K562 (cell line): ENCODE measurements around the gene TNIK.

Experiments
- HCFC1 ChIP-seq: IDR thresholded peaks from 2 replicates; pipeline ENCODE4 v1.6.1; 2012; ENCODE audit warnings: low read depth, low read length, improper control_type of control experiment
- SMAD1 ChIP-seq: fragments of 150-350 bp; IDR thresholded peaks from 2 replicates; pipeline ENCODE4 v1.6.1; 2014; ENCODE audit warnings: low read length, low read depth; ENCODE audit not compliant: partially characterized antibody
- ZNF444 ChIP-seq: fragments of 250-450 bp; sonication (Bioruptor Pico); IDR thresholded peaks from 2 replicates; pipeline ENCODE4 v1.4.0; 2020; ENCODE audit warnings: mild to moderate bottlenecking, moderate library complexity
- TF ChIP-seq, protein P1 (sequence below): sonication (generic); formaldehyde crosslinking; IDR thresholded peaks from 2 replicates; pipeline ENCODE4 v1.9.0; 2022; ENCODE audit warnings: mild to moderate bottlenecking, missing genetic modification reagents

DNA sequence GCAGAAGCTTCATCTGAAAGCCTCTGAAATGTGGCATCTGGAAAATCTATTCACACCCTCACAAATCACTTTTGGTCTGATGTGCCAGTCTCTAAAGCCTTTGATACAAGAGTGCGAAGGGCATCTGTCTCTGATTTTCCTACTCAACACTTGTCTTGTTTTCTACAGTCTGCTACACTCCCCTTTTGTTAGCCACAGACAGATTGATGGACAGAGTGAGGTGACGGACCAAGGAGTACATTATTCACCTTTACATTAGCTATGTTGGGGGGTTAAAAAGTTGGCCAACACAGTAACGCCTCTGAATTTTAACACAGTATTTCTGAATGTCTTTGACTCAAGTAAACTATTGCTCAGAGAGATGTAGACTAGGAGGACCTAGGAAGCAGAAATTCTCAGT, 63.1 kb downstream of the TNIK start:
- TF ChIP-seq ZNF444 = no peak
- TF ChIP-seq SMAD1 = no peak
- TF ChIP-seq HCFC1 = no peak
- TF ChIP-seq, protein P1, sequence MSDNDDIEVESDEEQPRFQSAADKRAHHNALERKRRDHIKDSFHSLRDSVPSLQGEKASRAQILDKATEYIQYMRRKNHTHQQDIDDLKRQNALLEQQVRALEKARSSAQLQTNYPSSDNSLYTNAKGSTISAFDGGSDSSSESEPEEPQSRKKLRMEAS (CRISPR knock-in tag) = no peak
